ENCODE data around the gene MT1M.
"Not testable (repeated sequence)": the region's sequence is repeated elsewhere in the genome, so short reads cannot be mapped to it uniquely, and the experiment has no call there.

MT1M gene

DNA sequence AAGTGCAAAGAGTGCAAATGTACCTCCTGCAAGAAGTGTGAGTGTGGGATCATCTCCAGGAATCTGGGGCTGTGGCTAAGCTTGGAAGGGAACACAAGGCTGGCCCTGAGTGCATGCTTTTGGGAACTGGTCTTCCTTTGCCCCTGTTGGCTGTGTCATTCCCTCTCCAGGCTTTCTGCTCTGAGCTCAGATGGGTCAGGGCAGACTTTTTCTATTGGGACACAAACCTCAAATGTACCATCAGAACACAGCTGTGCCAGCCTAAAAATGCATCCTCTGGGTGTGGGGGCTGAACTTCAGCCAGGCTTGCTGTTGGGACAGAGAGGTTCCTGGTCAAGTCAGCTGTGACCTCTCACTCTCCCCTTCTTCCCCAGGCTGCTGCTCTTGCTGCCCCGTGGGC is 20.1 kb downstream of the MT1M start:
- no peak for DNase-seq

DNA sequence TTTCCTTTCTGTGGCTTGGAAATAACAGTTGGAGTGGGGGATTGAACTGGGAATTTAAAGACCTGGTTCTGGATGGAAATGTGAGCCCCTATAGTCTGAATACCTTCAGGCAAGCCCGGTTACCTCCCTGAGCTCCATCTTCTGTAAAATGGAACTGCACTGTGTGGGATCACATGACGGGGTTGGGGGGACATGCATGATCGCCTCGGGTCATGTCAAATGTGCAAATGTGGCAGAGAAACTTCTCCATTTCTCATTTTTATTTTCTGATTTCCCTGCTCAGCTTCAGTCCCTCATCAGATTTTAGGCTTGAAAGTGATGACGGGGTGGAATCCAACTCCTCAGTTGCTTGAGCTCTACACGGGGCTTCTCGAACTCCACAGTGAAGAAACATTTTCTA is 20.8 kb downstream of the MT1M start:
- no peak for DNase-seq

DNA sequence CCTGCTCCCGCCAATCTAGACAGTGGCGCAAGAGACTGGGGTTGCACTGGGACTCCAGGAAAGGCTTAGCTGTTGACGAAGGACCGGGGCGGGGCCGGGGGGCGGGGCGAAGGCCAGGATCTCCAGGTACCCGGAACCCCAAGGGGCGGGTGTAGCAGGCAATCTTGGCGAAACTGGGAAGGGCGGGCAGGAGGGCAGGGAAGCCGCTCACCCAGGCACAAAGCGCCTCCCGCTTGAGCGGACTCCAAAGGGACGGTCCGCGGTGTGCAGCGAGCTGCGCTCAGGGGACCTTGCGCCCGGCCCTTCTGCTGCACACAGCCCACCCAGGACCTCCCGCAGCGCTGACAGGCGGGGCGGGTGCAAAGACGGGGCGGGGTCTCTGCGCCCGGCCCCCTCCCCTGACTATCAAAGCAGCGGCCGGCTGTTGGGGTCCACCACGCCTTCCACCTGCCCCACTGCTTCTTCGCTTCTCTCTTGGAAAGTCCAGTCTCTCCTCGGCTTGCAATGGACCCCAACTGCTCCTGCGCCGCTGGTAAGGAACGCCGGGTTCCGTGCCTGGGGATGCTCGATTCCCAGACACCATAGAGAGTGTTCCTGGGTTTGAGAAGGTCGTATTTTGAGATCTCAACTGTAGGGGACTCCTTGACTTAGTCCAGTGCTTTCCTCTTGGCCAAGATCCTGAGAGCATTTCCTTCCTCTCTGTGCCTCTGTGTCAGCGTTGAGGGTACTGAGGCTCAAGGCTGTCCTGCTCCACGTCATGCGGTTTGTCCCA is 25.3 kb downstream of the MT1M start, which contains the start of gene MT1F:
Gene MT1F, plus strand, starts transcription at position 405 of the 772 bp plus-strand sequence. Its CDS starts 100 bp downstream, at position 505.
- peak; percentile 3 for DNase-seq

DNA sequence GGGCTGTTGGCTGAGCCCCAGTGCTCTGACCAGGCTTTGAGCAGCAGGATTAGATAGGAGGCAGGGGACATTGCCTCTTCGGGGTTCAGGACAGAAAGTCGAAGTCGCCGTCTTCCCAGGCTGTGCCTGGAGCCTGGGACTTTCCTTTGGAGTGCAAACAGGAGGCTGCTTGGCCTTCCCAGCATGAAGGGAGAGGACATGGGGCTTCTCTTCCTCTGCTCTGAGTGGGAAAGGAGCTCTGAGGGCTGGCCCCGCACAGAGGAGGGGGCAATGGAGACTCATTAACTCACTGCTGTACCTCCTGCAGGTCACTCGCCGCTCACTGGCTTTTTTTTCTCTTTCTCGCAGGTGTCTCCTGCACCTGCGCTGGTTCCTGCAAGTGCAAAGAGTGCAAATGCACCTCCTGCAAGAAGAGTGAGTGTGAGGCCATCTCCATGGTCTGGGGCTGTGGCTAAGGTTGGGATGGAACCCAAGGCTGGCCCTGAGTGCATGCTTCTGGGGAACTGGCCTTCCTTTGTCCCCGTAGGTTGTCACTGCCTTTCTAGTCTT is 25.9 kb downstream of the MT1M start:
- no peak for DNase-seq

DNA sequence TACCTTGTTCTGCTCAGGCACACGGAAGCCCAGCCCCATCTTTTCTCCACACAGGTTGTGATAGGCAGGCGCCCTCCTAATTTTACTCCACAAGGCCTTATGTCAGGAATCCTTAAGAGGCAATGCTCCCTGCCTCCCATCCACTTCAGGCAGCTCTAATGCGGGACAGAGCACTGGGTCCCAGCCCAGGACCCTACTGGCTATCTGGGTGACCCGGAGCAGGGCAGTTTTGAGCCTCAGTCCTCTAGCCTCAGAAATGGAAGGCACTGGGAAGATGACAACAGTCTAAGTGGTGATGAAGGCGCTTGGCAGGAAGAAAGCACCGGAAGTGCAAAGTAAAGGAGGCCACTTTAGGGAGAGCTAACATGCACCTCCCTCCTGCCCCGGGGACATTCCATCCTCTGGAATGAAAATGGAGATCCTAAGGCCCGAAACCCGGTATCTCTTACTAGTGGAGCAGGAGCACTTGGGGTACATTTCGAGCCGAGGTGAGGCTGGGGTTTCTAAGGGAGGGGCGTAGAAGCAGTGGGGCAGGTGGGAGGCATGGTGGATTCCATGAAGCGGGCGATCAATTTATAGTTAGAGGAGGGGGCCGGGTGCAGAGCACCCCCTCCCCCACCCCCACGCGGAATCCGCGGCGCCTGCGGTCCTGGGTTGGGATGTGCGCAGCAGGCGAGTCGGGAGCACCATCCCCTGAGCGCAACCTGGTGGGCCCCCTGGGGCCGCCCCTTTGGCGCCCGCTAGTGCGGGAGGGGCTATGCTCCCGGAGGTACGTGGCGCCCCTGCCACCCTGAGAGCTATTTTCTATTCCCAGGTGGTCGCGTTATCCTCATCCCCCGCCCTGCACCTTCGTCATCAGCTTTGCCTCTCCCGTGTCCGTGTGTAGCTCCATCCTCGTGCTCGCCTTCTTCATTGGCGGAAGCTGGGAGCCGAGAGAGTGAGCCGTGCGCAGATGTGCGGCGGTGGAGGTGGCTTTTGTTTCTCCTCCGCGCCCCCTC is 30.2 kb downstream of the MT1M start:
- DNase-seq: peak; percentile 1

DNA sequence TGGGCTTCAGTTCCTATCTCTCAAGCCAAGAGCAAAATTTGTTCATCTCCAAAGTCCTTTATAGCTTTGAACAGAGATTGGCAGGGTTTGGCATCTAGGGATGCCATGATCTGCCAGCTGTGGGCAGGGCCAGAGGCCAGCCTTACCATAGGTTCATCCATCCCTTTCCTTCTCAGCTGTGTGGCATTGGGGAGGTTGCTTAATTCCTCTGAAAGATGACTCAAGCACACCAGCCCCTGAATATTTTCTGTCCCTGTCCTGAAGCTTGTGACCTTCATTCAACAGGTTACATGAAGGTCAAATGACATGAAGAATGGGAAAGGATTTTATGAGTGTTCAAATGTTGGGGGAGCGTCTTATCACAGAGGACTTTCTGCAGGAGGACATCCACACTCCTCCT is 32.0 kb downstream of the MT1M start:
- DNase-seq: no peak

DNA sequence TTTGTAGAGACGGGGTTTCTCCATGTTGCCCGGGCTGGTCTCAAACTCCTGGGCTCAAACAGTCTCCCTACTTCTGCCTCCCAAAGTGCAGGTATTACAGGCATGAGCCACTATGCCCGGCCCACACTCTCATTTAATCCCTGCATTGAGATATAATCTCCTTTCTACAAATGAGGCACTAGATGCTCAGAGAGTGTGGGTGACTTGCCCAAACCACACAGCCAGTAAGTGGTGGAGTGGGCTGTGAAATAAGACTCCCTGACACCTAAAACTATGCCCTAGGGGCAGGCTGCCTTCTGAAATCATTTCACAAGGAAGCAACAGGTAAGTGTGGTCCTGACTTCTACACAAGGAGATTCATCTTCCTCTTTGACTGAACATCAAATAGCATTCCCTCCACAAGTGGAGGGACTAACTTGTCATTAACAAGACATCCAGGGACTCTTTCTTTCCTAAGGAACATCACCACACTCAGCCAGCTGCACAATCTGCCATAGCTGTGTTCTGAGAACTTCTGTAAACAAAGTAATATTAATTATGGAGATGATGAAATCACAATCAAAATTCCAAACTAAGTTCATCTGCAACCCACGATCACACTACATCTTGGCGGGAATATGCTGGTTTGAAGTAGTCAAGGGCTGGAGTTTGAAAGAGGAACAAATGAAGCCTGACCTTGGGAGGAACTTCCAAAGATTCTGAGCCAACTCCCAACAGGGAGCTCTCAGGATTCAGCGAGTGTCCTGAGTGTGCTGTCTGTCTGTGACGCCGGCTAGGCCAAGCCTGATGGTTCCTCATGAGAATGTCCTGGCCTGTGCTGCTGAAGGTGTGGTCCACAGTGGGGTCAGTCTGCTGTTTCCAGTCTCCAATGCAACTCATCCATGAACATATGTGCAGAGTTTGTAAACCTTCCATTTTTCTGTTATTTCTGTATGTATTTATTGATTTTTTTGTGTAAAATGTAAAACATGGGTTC is 33.1 kb downstream of the MT1M start:
- DNase-seq: not testable (repeated sequence)

DNA sequence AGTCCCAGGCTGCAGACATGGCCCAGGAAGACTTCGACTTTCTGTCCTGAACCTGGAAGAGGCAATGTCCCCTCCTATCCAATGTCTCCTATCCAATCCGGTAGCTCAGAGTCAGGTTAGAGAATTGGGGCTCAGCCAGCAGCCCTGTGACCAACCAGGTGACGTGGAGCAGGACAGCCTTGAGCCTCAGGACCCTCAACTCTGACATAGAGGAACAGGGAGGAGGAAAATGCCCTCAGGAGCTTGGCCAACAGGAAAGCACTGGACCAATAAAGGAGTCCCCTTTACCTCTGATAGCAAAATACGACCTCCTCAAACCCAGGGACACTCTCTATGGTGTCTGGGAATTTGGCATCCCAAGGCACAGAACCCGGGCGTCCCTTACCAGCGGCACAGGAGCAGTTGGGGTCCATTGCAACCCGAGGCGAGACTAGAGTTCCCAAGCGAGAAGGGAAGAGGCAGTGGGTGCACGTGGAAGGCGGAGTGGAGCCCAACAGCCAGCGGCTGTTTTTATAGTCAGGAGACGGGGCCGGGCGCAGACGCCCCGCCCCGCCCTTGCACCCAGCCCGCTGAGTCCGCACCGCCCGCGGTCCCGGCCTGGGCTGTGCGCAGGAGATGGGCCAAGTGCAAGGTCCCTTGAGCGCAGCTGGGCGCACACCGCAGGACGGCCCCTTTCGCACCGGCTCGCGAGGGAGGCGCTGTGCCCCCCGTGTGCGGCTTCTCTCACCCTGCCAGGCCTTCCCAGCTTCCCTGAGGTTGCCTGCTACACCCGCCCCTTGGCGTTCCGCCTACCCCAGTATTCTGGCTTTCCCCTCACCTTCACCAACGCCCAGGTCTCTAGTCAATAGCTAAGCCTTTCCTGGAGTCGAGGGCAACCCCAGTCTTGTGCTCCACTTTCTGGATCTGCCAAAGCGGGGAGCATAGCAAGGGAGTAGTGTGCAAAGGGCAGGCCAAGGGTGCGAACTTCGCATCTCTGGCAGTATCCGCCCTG is 35.4 kb downstream of the MT1M start, which contains the start of gene MT1G:
Gene MT1G, minus strand, starts transcription at position 485 of the 991 bp plus-strand sequence. Its CDS starts 72 bp downstream, at position 413.
- DNase-seq: no peak

DNA sequence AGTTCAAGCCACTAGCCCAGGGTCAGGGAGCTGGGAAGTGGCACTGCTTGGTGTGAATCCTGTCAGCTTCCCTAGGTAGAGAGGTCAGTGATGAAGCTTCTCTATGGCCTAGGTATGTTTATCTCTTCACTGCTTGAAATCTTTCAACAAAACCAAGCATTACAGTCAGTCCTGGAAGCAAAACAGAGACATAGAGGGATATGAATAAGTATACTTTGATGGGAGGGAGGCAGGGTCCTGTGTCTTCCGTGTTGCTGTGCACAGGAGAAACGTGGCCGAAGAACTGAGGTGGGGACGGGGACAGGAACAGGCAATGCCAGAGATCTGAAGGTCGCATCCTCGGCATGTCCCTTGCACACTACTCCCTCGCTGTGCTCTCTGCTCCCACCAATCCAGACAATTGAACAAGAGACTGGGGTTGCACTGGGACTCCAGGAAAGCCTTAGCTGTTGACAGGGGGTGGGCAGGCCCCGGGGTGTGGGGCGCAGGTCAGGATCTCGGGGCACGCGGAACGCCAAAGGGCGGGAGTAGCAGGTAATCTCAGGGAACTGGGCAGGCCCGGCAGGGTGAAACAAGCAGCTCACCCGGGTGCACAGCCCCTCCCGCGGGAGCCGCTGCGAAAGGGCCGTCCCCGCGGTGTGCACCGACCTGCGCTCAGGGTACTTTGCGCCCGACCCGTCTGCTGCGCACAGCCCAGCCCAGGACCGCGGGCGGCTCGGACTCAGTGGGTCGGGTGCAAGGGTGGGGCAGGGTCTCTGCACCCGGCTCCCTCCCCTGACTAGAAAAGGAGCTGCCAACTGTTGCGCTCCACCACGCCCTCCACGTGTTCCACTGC is 36.8 kb downstream of the MT1M start, which contains the start of gene MT1H:
Gene MT1H, plus strand, starts transcription at position 810 of the 835 bp plus-strand sequence. CDS start 71 bp downstream, outside the sequence.
- no peak for DNase-seq

DNA sequence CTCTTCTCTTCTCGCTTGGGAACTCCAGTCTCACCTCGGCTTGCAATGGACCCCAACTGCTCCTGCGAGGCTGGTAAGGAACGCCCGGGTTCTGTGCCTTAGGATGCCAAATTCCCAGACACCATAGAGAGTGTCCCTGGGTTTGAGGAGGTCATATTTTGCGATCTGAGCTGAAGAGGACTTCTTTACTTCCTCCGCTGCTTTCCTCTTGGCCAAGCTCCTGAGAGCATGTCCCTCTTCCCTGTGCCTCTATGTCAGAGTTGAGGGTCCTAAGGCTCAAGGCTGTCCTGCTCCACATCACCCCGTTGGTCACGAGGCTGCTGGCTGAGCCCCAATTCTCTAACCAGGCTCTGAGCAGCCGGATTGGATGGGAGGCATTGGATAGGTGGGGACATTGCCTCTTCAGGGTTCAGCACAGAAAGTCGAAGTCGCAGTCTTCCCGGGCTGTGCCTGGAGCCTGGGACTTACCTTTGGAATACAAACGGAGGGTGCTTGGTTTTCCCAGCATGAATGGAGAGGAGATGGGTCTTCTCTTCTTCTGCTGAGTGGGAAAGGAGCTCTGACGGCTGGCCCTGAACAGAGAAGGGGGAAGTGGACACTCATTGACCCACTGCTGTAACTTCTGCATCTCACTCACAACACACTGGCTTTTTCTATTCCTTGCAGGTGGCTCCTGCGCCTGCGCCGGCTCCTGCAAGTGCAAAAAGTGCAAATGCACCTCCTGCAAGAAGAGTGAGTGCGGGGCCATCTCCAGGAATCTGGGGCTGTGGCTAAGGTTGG is 37.6 kb downstream of the MT1M start:
- no peak for DNase-seq

DNA sequence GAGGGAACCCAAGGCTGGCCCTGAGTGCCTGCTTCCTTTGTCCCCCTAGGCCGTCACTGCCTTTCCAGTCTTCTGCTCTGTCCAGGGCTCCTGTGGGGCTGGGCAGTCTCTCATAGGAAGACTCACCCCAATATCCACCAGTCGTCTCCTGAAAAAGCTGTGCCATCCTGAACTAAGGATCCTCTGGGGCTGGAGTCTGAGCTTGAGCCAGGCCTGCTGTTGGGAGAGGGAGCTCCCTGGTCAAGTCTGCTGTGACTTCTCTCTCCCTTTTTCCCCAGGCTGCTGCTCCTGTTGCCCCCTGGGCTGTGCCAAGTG is 38.1 kb downstream of the MT1M start:
- no peak for DNase-seq

DNA sequence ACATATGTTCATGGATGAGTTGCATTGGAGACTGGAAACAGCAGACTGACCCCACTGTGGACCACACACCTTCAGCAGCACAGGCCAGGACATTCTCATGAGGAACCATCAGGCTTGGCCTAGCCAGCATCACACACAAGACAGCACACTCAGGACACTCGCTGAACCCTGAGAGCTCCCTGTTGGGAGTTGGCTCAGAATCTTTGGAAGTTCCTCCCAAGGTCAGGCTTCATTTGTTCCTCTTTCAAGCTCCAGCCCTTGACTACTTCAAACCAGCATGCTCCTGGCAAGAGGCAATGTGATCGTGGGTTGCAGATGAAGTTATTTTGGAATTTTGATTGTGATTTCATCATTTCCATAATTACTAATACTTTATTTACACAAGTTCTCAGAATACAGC is 39.2 kb downstream of the MT1M start:
- not testable (repeated sequence) for DNase-seq

DNA sequence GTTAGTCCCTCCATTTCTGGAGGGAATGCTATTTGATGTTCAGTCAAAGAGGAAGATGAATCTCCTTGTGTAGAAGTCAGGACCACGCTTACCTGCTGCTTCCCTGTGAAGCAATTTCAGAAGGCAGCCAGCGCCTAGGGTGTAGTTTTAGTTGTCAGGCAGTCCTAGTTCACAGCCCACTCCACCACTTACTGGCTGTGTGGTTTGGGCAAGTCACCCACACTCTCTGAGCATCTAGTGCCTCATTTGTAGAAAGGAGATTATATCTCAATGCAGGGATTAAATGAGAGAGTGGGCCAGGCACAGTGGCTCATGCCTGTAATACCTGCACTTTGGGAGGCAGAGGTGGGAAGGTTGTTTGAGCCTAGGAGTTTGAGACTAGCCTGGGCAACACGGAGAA is 39.7 kb downstream of the MT1M start:
- not testable (repeated sequence) for DNase-seq

DNA sequence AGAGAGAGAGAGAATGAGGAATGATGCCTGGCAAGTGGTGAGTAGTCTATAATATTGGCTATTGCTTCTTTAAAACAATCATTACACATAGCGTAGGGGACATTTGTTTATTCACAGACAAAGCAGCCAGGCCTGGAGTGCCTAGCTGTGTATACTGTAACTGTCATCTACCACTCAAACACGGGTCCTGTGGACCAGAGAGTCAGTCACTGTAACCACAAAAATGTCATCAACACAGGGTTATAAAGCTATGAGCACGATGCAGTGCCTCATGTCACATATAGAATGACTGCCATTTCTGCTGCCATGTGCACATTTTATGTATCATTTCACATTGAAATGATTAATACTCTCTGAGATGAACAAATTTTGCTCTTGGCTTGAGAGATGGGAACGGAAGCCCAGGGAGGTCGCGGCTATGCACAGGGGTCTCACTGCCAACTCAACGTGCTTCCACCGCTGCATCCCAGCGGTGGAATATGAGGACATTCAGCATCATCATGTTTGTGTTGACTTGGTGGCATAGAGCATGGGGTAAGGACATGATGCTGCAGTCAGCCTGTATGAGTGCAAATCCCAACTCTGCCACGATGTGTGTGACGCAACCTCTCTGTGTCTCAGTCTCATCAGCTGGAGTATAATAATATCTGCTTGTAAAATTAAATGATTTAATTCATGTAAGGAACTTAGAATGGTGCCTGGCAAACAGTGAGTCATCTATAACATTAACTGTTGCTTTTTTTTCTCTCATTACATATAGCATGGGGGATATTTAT is 40.5 kb downstream of the MT1M start:
- no peak for DNase-seq

DNA sequence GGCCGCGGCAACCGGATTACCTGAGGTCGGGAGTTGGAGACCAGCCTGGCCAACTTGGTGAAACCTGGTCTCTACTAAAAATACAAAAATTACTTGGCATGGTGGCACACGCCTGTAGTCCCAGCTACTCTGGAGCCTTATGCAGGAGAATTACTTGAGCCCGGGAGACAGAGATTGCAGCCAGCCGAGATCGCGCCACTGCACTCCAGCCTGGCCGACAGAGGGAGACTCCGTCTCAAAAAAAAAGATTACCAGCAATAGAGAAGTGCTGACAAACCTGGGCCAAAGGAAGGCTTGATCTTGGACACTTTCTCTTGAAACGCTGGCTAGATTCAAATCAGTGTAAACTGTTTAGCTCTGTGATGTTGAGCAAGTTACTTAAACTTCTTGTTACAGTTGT is 41.5 kb downstream of the MT1M start:
- DNase-seq: peak; percentile 5

DNA sequence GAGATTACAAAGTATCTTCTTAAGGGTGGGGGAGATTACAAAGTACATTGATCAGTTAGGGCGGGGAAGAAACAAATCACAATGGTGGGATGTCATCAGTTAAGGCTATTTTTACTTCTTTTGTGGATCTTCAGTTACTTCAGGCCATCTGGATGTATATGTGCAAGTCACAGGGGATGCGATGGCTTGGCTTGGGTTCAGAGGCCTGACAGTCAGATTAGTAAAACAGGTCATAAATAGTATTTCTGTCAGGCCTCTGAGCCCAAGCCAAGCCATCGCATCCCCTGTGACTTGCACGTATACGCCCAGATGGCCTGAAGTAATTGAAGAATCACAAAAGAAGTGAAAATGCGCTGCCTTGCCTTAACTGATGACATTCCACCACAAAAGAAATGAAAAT is 42.1 kb downstream of the MT1M start:
- DNase-seq: not testable (repeated sequence)

DNA sequence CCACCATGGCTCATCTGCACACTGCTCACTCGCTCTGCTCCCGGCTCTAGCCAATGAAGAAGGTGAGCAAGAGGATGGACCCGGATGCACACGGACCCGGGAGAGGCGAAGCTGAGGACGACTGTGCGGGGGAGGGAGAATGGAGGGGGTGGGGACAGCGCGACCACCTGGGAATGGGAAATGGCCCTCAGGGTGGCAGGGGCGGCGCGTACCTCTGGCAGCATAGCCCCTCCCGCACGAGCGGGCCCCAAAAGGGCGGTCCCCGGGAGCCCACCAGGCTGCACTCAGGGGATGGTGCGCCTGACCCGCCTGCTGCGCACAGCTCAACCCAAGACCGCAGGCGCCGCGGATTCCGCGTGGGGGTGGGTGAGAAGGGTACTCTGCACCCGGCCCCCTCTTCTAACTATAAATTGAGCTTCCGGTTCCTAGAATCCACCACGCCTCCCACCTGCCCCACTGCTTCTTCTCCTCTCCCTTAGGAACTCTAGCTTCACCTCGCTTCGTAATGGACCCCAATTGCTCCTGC is 43.3 kb downstream of the MT1M start:
- DNase-seq: no peak

DNA sequence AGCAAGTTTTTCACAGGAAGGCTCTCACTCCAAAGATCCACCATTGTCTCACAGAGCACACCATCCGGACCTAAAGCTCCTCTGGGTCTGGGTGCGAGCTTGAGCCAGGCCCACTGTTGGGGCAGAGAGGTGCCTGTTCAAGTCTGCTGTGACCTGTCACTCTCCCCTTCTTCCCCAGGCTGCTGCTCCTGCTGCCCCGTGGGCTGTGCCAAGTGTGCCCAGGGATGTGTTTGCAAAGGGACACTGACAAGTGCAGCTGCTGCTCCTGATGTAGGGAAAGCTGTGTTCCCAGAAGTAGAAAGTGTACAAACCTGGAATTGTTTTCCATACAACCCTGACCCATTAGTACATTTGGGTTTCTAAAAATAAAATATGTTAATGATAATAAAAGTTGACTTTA is 45.0 kb downstream of the MT1M start:
- no peak for DNase-seq

Data from NCI-H1092 treated with DMSO at 0.1 percent for 48 hours (cell line).